Panc1 (cell line): ENCODE data around the gene COX8A. TPM values are rescaled to one million over a fixed set of nuclear protein-coding genes. Genes with fewer than 3 reads are reported as not detected.

Experiments used
- ATAC-seq: fragments of 200-7000 bp; cut with Tn5 transposase; 2 replicates; pipeline ENCODE4 v1.9.1; 2020; ENCODE audit warnings: mild to moderate bottlenecking, moderate library complexity
- BruUV-seq: library from RNA; stranded (reverse); fragments of 400-500 nt; replicated peaks from 2 replicates; lab custom pipeline; 2021; lab: Mats Ljungman, UMichigan
- CTCF ChIA-PET: fragments of 300-600 bp; sonication (Branson Sonifier 250); formaldehyde crosslinking; loops from one replicate; lab custom pipeline; 2022; ENCODE audit warnings: antibody characterized with exemption; lab: Charles Lee
- POLR2A ChIA-PET: fragments of 300-600 bp; sonication (Branson Sonifier 250); formaldehyde crosslinking; loops from one replicate; lab custom pipeline; 2022; ENCODE audit warnings: antibody characterized with exemption; lab: Charles Lee
- DNase-seq: peaks from one replicate; pipeline ENCODE4 v3.0.0-alpha.2; 2010; ENCODE audit warnings: low read depth, low spot score
- H3K27ac ChIP-seq: 2 replicates; pipeline ENCODE4 v1.5.1; 2011; ENCODE audit warnings: mild to moderate bottlenecking, low read length, inconsistent platforms
- H3K27me3 ChIP-seq: fragments of 200-500 bp; sonication (Bioruptor generic); 2 replicates; pipeline ENCODE4 v1.6.0; 2014; ENCODE audit warnings: low read length, inconsistent platforms; ENCODE audit not compliant: control insufficient read depth, insufficient read depth
- H3K36me3 ChIP-seq: fragments of 200-500 bp; sonication (Bioruptor generic); 2 replicates; pipeline ENCODE4 v1.5.1; 2014; ENCODE audit warnings: inconsistent platforms, mild to moderate bottlenecking, low read length, moderate library complexity; ENCODE audit not compliant: control insufficient read depth, insufficient read depth
- H3K4me1 ChIP-seq: 2 replicates; pipeline ENCODE4 v1.5.1; 2011; ENCODE audit warnings: inconsistent platforms, mild to moderate bottlenecking, low read length, moderate library complexity; ENCODE audit not compliant: control insufficient read depth, insufficient read depth
- H3K4me3 ChIP-seq, 2 experiments: 2 replicates each; pipeline ENCODE4 v1.5.1; 2011 to 2012; ENCODE audit warnings: low read depth in 2 of 2, low read length in 2 of 2, mild to moderate bottlenecking in 2 of 2, inconsistent platforms in 1 of 2, moderate library complexity in 1 of 2
- H3K9me3 ChIP-seq: fragments of 200-500 bp; sonication (Bioruptor generic); 2 replicates; pipeline ENCODE4 v1.5.1; 2014; ENCODE audit warnings: low read depth, mild to moderate bottlenecking, inconsistent platforms, low read length, moderate library complexity; ENCODE audit not compliant: control insufficient read depth, insufficient read depth
- CTCF ChIP-seq: fragments of 450-650 bp; IDR thresholded peaks from 2 replicates; pipeline ENCODE4 v1.5.1; 2017; ENCODE audit warnings: mild to moderate bottlenecking
- POLR2AphosphoS5 ChIP-seq: IDR thresholded peaks from 2 replicates; pipeline ENCODE4 v1.6.1; 2012; ENCODE audit warnings: mild to moderate bottlenecking, low read depth, low read length, moderate library complexity
- REST ChIP-seq, 2 experiments: IDR thresholded peaks; 2 replicates each; pipeline ENCODE4 v1.6.1; 2011 to 2012; ENCODE audit warnings: low read depth in 2 of 2, control low read depth in 1 of 2, low read length in 1 of 2, mild to moderate bottlenecking in 1 of 2, moderate library complexity in 1 of 2; ENCODE audit not compliant: insufficient read depth in 1 of 2
- SIN3A ChIP-seq: IDR thresholded peaks from 2 replicates; pipeline ENCODE4 v1.6.1; 2012; ENCODE audit warnings: low read depth, mild to moderate bottlenecking, low read length, moderate library complexity, borderline replicate concordance; ENCODE audit not compliant: insufficient read depth
- TCF7L2 ChIP-seq: IDR thresholded peaks from 2 replicates; pipeline ENCODE4 v1.6.1; 2011; ENCODE audit warnings: mild to moderate bottlenecking, low read depth, low read length, inconsistent platforms
- in situ Hi-C: cut with HindIII; loops from 2 replicates; pipeline ENCODE4 v1.10.0; 2016; ENCODE audit warnings: low sequenced_read_pairs, low pct_unique_long_range_greater_than_20kb
- intact Hi-C: fragments of 100-400 bp; cut with micrococcal nuclease; formaldehyde crosslinking; loops from one replicate; pipeline ENCODE4 v1.10.0; 2022; ENCODE audit not compliant: unreplicated experiment
- total RNA-seq: library from RNA; stranded (reverse); gene quantifications from one replicate; pipeline ENCODE4 v1.2.1, GENCODE V29; 2021; ENCODE audit not compliant: unreplicated experiment

COX8A gene
- total RNA-seq, 1 experiment from 2014 or later = 613 TPM

- intact Hi-C loops = no loop called here
- H3K27me3 ChIP-seq = no peaks in the 10 kb centered on the region
- ATAC-seq = no peak
- no peaks in the 10 kb centered on the region for H3K36me3 ChIP-seq
- TF ChIP-seq TCF7L2 (no peak), SIN3A (no peak), REST (IDR thresholded peaks at IDR 0.05; ENCODE audit: insufficient read depth in 1 of 2, low read depth in 2 of 2, low read length in 1 of 2) (no peak), POLR2AphosphoS5 (no peak), CTCF (no peak)
- H3K4me3 ChIP-seq = no peak overlapping the region
- H3K9me3 ChIP-seq = no peaks in the 10 kb centered on the region
- peaks cover 12% of the 10 kb centered on the region; the same call in 1 of the 2 replicates for H3K4me1 ChIP-seq
- DNase-seq = no peak
- no peak overlapping the region for H3K27ac ChIP-seq
- in situ Hi-C loops = no loop called here
- no TSS peak for BruUV-seq
- CTCF ChIA-PET = no interaction called here
- POLR2A ChIA-PET = no interaction called here
Measured at GRCh38 chr11:64013141-64013896, 38.9 kb downstream of the COX8A start.

GRCh38 chr11:64014356-64014755 is 39.9 kb downstream of the COX8A start:
- DNase-seq (no peak), ATAC-seq (no peak)
- ChIA-PET POLR2A (interaction anchor here (0.6 kb wide), 1 partner anchor 229 kb away, joined by 3 read pairs; no protein-coding TSS in a partner anchor), CTCF (interaction anchor here (0.6 kb wide), 1 partner anchor 131 kb away, joined by 3 read pairs; no protein-coding TSS in a partner anchor)
- Histone ChIP-seq H3K27me3 (no peaks in the 10 kb centered on the region), H3K4me3 (no peak overlapping the region), H3K9me3 (no peaks in the 10 kb centered on the region), H3K27ac (no peak overlapping the region), H3K4me1 (peaks cover 12% of the 10 kb centered on the region; the same call in 1 of the 2 replicates), H3K36me3 (no peaks in the 10 kb centered on the region)
- TF ChIP-seq SIN3A (no peak), CTCF (no peak), TCF7L2 (no peak), REST (IDR thresholded peaks at IDR 0.05; ENCODE audit: insufficient read depth in 1 of 2, low read depth in 2 of 2, low read length in 1 of 2) (no peak), POLR2AphosphoS5 (no peak)
- BruUV-seq = no TSS peak
- in situ Hi-C loops (no loop called here), intact Hi-C loops (no loop called here)
